HL-60 (cell line): ENCODE results near the gene EGFLAM.

ENCODE experiments used
- DNase-seq, 2 experiments: peaks; one replicate each; pipeline ENCODE4 v3.0.0-alpha.2; 2010 to 2020; ENCODE audit warnings: low read depth in 1 of 2, low spot score in 1 of 2
- H3K27ac ChIP-seq: fragments of 250-450 bp; sonication (Bioruptor Pico); replicated peaks from 2 replicates; pipeline ENCODE4 v1.5.1; 2020; ENCODE audit warnings: mild to moderate bottlenecking, moderate library complexity
- H3K27me3 ChIP-seq: fragments of 250-450 bp; sonication (Bioruptor Pico); 2 replicates; pipeline ENCODE4 v1.5.1; 2021; ENCODE audit warnings: mild to moderate bottlenecking, moderate library complexity; ENCODE audit not compliant: insufficient read depth, poor library complexity, severe bottlenecking
- H3K4me3 ChIP-seq: replicated peaks from 2 replicates; pipeline ENCODE4 v1.5.1; 2011; ENCODE audit warnings: mild to moderate bottlenecking, control low read depth, low read length; ENCODE audit not compliant: insufficient read depth
- GABPA ChIP-seq: IDR thresholded peaks from 2 replicates; pipeline ENCODE4 v1.6.1; 2012; ENCODE audit warnings: low read depth
- POLR2AphosphoS5 ChIP-seq: IDR thresholded peaks from 2 replicates; pipeline ENCODE4 v1.6.1; 2012; ENCODE audit warnings: low read depth
- SPI1 ChIP-seq: IDR thresholded peaks from 2 replicates; pipeline ENCODE4 v1.6.1; 2012; ENCODE audit warnings: low read depth, mild to moderate bottlenecking, borderline replicate concordance
- TF ChIP-seq, protein P1 (sequence below): IDR thresholded peaks from 2 replicates; pipeline ENCODE4 v1.6.1; 2012; ENCODE audit warnings: low read depth; ENCODE audit not compliant: insufficient replicate concordance
- TF ChIP-seq, protein P2 (sequence below): IDR thresholded peaks from one replicate; pipeline ENCODE4 v1.5.1; 2011; ENCODE audit warnings: low read length, control low read depth, inconsistent platforms; ENCODE audit not compliant: insufficient read depth

EGFLAM gene

DNA sequence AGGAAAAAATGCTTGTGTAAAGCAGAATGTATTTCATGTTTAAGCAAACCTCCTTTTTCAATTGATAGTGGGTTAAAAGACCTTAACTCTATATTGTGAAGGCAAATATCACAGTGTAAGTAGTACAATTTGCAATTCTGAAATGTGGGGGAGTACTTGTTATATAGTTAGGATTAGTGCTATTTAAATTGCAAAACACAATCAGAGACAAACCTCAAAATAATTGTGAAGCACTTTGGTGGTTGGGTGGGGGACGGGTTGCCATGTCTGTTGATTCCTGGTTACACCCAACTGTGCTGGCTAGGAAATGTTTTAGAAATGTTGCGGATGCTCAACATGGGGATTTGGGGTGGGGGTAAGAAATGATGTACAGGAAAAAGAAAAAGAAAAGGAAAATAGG, 37.4 kb downstream of the EGFLAM start:
- no peak overlapping the region for H3K4me3 ChIP-seq
- DNase-seq, result no peak
- TF ChIP-seq, protein P1, sequence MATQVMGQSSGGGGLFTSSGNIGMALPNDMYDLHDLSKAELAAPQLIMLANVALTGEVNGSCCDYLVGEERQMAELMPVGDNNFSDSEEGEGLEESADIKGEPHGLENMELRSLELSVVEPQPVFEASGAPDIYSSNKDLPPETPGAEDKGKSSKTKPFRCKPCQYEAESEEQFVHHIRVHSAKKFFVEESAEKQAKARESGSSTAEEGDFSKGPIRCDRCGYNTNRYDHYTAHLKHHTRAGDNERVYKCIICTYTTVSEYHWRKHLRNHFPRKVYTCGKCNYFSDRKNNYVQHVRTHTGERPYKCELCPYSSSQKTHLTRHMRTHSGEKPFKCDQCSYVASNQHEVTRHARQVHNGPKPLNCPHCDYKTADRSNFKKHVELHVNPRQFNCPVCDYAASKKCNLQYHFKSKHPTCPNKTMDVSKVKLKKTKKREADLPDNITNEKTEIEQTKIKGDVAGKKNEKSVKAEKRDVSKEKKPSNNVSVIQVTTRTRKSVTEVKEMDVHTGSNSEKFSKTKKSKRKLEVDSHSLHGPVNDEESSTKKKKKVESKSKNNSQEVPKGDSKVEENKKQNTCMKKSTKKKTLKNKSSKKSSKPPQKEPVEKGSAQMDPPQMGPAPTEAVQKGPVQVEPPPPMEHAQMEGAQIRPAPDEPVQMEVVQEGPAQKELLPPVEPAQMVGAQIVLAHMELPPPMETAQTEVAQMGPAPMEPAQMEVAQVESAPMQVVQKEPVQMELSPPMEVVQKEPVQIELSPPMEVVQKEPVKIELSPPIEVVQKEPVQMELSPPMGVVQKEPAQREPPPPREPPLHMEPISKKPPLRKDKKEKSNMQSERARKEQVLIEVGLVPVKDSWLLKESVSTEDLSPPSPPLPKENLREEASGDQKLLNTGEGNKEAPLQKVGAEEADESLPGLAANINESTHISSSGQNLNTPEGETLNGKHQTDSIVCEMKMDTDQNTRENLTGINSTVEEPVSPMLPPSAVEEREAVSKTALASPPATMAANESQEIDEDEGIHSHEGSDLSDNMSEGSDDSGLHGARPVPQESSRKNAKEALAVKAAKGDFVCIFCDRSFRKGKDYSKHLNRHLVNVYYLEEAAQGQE, result no peak
- TF ChIP-seq POLR2AphosphoS5, result no peak
- TF ChIP-seq, protein P2, sequence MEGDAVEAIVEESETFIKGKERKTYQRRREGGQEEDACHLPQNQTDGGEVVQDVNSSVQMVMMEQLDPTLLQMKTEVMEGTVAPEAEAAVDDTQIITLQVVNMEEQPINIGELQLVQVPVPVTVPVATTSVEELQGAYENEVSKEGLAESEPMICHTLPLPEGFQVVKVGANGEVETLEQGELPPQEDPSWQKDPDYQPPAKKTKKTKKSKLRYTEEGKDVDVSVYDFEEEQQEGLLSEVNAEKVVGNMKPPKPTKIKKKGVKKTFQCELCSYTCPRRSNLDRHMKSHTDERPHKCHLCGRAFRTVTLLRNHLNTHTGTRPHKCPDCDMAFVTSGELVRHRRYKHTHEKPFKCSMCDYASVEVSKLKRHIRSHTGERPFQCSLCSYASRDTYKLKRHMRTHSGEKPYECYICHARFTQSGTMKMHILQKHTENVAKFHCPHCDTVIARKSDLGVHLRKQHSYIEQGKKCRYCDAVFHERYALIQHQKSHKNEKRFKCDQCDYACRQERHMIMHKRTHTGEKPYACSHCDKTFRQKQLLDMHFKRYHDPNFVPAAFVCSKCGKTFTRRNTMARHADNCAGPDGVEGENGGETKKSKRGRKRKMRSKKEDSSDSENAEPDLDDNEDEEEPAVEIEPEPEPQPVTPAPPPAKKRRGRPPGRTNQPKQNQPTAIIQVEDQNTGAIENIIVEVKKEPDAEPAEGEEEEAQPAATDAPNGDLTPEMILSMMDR, result no peak
- TF ChIP-seq SPI1, result no peak
- no peak for TF ChIP-seq GABPA
- peaks cover 3% of the 10 kb centered on the region for H3K27me3 ChIP-seq
- no peak overlapping the region for H3K27ac ChIP-seq

DNA sequence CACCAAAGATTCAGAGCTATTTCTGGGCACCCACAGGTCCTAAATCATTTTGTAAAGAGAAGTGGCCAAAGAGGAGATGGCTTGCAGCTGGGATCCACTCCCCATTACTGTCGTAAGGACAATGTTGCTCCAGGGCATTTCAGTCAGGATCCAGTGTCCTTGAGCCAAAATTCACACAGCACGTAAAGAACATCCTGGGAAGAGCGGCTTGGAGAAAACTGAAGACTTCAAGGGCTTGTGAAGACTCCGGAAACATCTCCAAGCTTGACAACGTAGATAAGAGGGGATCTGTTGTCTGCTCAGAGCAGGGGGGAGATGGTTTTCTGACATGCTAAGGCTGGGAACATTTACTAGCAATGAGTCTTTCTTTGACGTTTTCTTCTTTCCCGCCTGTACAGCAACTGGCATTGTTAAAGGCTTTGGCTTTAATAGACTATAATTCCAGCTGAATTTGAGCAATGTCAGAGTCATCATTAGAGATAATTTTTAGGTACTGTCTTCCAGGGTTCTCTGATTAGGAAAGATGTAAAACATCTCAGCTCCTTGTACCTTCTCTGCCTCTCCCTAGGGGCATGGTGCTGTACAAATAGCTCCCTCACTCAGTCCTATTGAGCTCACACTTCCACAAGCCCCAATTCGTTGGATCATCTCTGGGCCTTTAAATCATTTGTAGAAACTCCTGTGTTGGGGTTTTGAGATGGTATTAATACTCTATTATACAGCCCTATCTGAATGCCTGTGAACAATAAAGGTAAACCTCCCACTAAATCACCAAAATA, 39.7 kb downstream of the EGFLAM start:
- no peak overlapping the region for H3K27ac ChIP-seq
- no peak for TF ChIP-seq SPI1
- TF ChIP-seq, protein P1, result no peak
- TF ChIP-seq, protein P2, result no peak
- TF ChIP-seq POLR2AphosphoS5, result no peak
- no peak for TF ChIP-seq GABPA
- no peak for DNase-seq
- no peak overlapping the region for H3K4me3 ChIP-seq
- H3K27me3 ChIP-seq, result no peaks in the 10 kb centered on the region

DNA sequence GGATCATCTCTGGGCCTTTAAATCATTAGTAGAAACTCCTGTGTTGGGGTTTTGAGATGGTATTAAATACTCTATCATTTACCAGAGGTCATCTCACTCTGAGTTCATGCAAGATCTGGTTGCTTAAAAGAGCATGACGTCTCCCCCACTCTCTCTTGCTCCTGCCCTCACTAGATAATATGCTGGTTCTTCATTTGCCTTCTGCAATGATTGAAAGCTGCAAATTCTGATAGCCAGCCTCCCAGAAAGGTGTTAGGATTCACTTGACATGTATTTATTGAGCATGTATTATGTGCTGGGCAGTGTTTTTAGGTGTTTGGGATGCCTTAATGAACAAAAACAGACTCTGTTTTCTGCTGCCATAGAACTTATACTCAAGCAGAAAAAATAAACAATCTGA, 41.2 kb downstream of the EGFLAM start:
- no peak overlapping the region for H3K27ac ChIP-seq
- TF ChIP-seq, protein P1, result no peak
- TF ChIP-seq, protein P2, result no peak
- no peak for TF ChIP-seq SPI1
- TF ChIP-seq POLR2AphosphoS5, result no peak
- TF ChIP-seq GABPA, result no peak
- no peak for DNase-seq
- no peak overlapping the region for H3K4me3 ChIP-seq
- H3K27me3 ChIP-seq, result no peaks in the 10 kb centered on the region
